NT2/D1 (cell line): ENCODE data around the gene CFB.

Experiments used
- YY1 ChIP-seq: IDR thresholded peaks from 2 replicates; pipeline ENCODE4 v1.6.1; 2011; ENCODE audit not compliant: insufficient read length, insufficient read depth
- ZNF274 ChIP-seq: IDR thresholded peaks from 2 replicates; pipeline ENCODE4 v1.6.1; 2011; ENCODE audit warnings: mild to moderate bottlenecking, low read depth, low read length

- TF ChIP-seq ZNF274 (no peak), YY1 (no peak)
Measured at GRCh38 chr6:31915756-31916155, 30.1 kb upstream of the CFB start.
